Bronchial epithelial cell (primary cell): ENCODE measurements around the gene PWWP2B. TPM values are rescaled to one million over a fixed set of nuclear protein-coding genes. Genes with fewer than 3 reads are reported as not detected.
A peak's percentile ranks its signal among the peaks of the same experiment; 100 is the strongest.

Experiments
- DNase-seq: peaks from one replicate; pipeline ENCODE4 v3.0.0-alpha.2; 2010; ENCODE audit warnings: low read depth
- FAIRE-seq: peaks from 2 replicates; lab custom pipeline; 2011; peaks lifted over from hg19 to GRCh38; lab: Jason Lieb, UNC
- H3K27me3 ChIP-seq: 2 replicates; pipeline ENCODE4 v1.5.1; 2011; ENCODE audit warnings: low read length; ENCODE audit not compliant: control insufficient read depth, insufficient read depth
- H3K36me3 ChIP-seq: 2 replicates; pipeline ENCODE4 v1.5.1; 2011; ENCODE audit warnings: low read length; ENCODE audit not compliant: control insufficient read depth, insufficient read depth
- H3K4me3 ChIP-seq: 2 replicates; pipeline ENCODE4 v1.5.1; 2011; ENCODE audit warnings: mild to moderate bottlenecking, low read depth, low read length, control low read depth
- total RNA-seq: library from RNA; depleted of rRNA; stranded (reverse); fragments of >200 nt; gene quantifications from 2 replicates; pipeline ENCODE4 v1.2.1, GENCODE V29; 2014
- TF ChIP-seq, protein P1 (sequence below): IDR thresholded peaks from 2 replicates; pipeline ENCODE4 v1.5.1; 2011; ENCODE audit warnings: mild to moderate bottlenecking, moderate library complexity, low read length, control low read depth, inconsistent platforms; ENCODE audit not compliant: insufficient read depth, severe bottlenecking

The PWWP2B gene
- total RNA-seq, 1 donor from 2014 or later = 40.0 TPM

DNA sequence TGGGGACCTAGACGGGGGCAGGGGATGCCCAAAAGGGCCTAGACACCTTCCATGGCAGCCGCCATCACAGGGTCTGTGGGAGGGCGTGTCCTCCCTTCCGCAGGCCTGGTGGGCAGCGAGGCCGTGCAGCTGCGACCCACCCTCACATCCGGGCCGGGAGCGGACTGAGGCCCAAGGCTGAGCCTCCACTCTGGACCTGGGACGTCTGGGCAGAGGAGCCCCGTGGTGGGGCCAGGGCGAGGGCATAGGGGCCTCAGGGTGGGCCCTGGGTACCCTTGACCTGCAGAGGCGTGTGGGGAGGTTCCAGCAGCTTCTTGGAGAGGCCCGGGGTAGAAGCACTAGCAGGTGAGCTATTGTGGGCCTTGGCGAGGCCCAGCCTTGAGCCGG lies 49.2 kb downstream of the PWWP2B start:
- DNase-seq (no peak), FAIRE-seq (no peak)
- TF ChIP-seq, protein P1, sequence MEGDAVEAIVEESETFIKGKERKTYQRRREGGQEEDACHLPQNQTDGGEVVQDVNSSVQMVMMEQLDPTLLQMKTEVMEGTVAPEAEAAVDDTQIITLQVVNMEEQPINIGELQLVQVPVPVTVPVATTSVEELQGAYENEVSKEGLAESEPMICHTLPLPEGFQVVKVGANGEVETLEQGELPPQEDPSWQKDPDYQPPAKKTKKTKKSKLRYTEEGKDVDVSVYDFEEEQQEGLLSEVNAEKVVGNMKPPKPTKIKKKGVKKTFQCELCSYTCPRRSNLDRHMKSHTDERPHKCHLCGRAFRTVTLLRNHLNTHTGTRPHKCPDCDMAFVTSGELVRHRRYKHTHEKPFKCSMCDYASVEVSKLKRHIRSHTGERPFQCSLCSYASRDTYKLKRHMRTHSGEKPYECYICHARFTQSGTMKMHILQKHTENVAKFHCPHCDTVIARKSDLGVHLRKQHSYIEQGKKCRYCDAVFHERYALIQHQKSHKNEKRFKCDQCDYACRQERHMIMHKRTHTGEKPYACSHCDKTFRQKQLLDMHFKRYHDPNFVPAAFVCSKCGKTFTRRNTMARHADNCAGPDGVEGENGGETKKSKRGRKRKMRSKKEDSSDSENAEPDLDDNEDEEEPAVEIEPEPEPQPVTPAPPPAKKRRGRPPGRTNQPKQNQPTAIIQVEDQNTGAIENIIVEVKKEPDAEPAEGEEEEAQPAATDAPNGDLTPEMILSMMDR = no peak
- Histone ChIP-seq H3K4me3 (no peak overlapping the region), H3K36me3 (no peaks in the 10 kb centered on the region), H3K27me3 (no peaks in the 10 kb centered on the region)

DNA sequence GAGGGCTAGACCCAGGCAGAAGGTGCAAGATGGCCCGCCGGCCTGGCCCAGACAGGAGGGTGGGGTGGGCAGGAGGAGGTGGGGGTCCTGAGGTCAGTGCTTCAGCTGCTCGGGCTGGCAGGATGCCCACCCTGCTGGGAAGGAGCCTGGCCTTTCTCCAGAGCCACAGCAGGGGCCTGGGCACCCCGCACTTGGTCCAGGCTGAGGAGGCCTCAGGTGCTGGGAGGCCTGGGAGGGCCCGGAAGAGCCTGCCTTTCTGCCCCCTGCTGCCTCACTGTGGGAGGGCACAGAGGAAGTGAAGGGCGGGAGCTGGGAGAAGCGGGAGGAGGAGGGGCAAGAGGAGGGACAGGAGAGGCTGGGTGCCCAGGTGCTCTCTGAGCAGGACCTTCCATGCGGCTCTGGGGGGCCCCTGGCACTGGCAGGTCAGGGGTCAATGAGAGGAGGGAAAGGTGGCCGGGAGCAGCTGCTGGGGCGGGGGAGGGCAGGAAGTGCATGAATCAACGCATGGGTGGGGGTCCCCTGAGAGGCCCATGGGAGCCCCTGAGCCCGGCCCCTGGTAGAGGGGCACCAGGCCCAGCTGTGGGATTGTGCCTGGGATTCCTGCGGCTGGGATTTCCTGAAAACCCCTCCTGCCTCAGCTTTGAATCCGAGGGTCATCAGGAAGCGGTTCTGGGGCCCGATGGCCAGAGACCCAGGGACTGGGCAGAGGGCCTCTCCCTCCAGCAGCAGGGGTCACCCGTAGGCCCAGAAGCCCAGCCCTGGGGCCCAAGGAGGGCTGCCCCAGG lies 49.9 kb downstream of the PWWP2B start:
- H3K27me3 ChIP-seq = no peaks in the 10 kb centered on the region
- FAIRE-seq = no peak
- DNase-seq = peak; percentile 79
- TF ChIP-seq, protein P1 = peak; percentile 85
- H3K4me3 ChIP-seq = peak overlapping the region; percentile 45
- H3K36me3 ChIP-seq = no peaks in the 10 kb centered on the region

DNA sequence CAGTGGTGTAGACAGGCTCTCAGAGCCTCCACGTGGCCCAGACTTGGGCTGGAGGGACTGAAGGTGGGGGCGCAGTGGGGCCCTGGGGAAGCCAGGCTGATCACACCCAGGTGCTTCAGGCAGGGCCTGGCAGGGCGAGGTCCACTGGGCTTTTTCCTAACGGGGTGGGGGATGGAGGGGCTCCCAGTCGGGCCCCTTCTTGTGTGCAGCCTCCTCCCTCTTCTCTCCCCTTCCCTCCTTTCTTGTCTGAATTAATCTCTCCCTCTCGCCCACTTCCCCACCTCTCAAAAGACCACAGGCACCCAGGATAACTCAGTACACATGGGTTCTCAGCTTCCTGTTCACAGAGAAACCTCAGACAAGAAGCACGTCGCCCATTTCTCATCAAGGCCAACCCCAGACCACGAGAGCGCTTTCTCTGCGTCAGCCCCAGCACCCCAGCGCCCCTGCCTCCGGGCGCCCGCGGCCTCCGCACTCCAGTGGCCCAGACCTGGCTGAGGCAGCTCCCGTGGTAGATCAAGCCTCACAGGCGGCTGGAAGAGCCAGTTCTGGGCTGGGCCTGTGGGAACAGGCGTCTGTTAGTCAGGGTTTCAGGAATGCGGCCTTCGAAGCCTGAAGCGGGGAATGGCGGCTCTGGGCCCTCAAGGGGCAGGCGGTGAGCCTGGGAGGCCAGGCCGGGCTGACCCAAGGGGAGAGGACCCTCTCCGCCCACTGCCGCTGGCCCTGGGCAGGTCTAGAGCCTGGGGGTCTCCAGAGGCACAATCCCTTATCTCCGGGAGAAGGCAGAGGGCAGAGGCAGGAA lies 50.6 kb downstream of the PWWP2B start:
- no peaks in the 10 kb centered on the region for H3K36me3 ChIP-seq
- no peaks in the 10 kb centered on the region for H3K27me3 ChIP-seq
- TF ChIP-seq, protein P1 = no peak
- peak; percentile 96 for DNase-seq
- no peak for FAIRE-seq
- H3K4me3 ChIP-seq = peak overlapping the region; percentile 45

DNA sequence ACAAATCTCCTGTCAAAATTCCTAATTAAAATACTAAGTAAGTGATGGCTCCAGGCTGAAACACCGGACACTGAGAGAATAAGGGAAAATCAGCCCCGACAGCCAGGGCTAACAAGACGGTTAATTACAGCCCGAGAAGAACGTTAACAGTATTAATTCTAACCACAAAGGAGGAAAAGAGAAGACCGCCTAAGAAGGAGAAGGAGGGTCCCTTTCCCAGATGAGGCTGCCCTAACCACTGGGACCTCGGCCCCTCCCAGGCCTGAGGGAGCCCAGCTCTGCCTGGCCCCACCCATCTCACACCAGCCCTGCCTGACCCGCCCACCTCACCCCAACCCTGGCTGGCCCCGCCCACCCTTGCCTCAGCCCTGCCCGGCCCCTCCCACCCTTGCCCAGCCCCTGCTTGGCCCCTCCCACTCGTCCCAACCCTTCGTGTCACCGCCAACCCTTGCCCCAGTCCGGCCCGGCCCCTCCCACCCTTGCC lies 51.3 kb downstream of the PWWP2B start:
- H3K4me3 ChIP-seq = peak overlapping the region; percentile 8
- no peak for FAIRE-seq
- H3K36me3 ChIP-seq = no peaks in the 10 kb centered on the region
- TF ChIP-seq, protein P1 = no peak
- no peaks in the 10 kb centered on the region for H3K27me3 ChIP-seq
- peak; percentile 80 for DNase-seq

DNA sequence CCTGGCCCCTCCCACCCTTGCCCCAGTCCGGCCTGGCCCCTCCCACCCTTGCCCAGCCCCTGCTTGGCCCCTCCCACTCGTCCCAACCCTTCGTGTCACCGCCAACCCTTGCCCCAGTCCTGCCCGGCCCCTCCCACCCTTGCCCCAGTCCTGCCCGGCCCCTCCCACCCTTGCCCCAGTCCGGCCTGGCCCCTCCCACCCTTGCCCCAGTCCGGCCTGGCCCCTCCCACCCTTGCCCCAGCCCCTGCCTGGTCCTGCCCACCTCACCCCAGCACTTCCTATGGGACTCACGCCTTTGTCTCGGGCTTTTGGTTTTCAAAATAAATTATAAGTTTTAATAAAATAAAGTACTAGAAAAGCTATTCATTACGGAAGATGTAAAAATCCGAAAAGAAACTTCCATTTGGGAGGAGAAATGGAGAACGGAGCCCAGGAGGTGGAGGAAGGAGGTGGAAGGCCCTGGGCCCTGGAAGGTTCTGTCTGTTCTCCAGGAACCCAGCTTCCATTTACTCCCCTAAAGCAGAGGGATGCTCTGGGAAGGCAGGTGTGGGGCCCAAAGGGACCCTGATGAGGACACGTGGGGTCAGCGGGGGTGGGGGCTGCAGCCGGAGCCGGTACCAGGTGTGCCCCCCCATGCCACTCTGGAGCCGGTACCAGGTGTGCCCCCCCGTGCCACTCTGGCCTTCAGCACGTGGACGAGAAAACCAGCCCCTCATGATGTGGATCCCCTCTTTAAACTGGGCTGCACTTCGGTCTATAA lies 52.2 kb downstream of the PWWP2B start:
- Histone ChIP-seq H3K36me3 (no peaks in the 10 kb centered on the region), H3K4me3 (no peak overlapping the region), H3K27me3 (no peaks in the 10 kb centered on the region)
- peak; percentile 17 for DNase-seq
- TF ChIP-seq, protein P1 = no peak
- FAIRE-seq = no peak
